Fibroblast of skin of left biceps (primary cell): Measurements from ENCODE around the gene ACP1.
A peak's percentile ranks its signal among the peaks of the same experiment; 100 is the strongest.

Source experiments
- DNase-seq, 2 experiments: peaks; one replicate each; pipeline ENCODE4 v3.0.0-alpha.2; 2013; ENCODE audit warnings: low read depth in 2 of 2

Gene ACP1

DNA sequence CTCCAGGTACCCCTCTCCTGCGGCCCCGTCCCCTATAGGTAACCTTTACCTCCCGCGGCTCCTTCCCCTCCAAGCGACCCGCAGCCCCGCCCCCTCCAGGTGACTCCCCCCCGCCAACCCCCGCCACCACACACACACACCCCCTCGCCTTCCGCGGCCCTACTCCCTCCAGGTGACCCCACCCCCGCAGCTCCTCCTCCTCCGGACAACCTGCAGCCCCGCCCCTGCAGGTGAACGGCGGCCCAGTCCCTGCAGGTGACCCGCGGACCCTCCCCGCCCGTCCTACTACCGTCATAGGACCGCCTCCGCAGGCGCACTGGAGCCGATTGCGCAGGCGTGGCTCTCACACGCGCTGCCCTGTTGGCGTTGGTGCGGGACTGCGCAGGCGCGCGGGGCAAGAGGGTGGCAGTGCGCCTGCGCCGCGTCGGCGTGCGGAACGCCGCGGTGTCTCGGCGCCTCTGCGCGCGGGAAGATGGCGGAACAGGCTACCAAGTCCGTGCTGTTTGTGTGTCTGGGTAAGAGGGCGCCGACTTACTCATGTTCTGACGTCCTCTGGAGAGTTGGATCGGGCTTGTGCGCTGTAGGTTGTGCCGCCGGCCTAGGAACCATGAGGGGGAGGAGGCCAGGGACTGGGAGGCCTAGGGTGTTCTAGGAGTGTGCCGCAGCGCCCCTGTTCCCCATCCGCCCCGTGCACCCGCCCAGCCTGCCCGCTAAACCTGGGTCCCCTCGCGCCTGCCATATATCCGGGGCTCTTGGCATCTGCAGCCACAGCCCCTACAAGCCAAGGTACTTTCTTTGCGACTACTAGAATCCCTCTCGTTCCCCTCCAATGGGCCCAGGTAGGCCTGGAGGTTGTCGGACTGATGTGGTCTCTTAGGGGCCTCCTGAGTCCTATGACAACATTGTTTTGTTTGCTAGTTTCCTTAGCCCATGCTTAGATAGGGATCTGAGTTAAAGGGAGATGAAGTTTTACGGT lies at the start of gene ACP1:
Gene ACP1, plus strand, starts transcription at position 455 of the 976 bp plus-strand sequence. Its CDS starts 18 bp downstream, at position 473.
- DNase-seq, result peak; percentile 77 to 83

DNA sequence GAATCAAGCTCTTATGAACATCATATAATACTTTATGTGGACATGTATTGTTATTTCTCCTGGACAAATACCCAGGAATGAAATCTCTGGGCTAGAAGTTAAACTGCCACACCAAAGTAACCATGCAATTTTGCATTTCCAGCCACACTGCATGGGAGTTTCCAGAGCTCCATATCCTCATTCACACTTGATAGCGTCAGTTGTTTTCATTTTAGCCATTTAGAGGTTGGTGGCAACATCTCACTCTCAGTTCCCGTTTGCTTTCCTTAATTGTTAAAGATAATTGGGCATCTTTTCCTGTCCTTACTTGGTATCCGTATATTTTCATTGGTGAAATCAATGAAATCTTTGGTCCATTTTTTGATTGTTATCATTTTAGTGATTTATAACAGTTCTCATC lies 48.7 kb upstream of the ACP1 start:
- no peak for DNase-seq

DNA sequence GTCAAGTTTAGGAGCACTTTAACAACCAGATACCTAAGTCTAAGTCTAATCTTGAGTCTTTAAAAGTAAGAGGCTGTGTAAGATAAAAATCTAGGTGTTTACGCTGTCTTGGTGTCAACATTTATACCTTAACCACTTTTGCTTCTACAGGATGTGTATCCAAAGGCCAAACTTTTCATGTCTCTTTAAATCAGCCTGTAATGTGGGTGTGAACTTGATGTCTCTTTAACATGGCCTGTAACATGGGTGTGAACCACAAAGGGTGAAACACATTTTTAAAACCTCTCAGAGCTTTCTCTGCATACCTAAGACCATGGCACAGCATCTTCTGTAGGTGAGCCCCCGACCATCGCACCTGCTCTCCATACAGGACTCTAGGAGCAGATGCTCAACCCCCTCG lies 41.3 kb upstream of the ACP1 start:
- DNase-seq, result no peak

DNA sequence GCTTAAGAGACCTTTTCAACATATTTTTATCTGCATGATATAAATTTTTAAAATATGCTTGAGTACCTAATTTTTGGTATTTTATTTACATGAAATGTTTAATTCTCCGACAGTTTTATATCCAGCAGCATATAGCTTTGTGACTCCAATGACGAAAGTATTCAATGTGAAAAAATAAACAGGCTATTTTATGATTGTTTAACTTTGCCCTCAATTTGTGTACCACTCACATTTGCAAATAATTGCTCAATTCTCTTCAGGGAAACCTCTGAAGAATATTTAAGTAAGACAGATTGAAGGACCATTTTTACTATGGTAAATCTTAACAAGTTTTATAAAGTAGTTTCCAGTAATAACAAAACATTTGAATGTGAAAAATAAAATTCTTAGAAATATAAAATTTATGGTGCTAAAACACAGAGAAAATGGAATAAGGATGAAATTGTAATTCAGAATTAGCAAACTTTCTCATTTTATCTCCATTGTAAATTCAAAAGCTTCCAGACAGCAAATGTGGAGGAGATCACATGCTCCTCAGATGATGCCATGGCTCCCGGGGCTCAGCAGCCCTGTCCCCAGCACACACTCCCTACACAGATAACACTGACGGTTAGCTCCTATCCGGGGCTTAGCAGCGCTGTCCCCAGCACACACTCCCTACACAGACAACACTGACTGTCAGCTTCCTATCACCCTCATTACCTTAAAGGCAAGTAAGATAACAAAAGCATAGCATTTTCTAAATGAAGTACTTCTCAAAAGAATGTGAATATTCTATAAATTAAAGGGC lies 40.6 kb upstream of the ACP1 start:
- no peak for DNase-seq

DNA sequence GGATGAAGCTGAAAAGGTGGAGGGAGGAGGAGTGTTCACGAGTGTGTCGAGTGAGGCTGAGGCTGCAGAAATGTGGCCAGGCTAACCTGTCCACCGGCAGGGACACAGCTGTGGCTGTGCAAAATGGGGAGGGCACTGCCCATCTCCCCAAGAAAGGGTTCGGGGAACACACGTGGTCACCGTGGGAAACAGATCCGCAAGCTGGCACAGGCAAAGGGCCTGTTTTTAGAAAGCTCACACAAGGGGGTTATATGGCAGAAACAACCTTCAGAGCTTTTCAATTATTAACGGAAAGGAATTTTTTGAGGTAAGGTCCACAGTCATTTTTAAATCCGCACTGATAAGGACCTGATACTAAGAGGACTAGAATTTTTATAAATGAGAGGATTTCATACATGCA lies 36.6 kb upstream of the ACP1 start:
- DNase-seq, result no peak

DNA sequence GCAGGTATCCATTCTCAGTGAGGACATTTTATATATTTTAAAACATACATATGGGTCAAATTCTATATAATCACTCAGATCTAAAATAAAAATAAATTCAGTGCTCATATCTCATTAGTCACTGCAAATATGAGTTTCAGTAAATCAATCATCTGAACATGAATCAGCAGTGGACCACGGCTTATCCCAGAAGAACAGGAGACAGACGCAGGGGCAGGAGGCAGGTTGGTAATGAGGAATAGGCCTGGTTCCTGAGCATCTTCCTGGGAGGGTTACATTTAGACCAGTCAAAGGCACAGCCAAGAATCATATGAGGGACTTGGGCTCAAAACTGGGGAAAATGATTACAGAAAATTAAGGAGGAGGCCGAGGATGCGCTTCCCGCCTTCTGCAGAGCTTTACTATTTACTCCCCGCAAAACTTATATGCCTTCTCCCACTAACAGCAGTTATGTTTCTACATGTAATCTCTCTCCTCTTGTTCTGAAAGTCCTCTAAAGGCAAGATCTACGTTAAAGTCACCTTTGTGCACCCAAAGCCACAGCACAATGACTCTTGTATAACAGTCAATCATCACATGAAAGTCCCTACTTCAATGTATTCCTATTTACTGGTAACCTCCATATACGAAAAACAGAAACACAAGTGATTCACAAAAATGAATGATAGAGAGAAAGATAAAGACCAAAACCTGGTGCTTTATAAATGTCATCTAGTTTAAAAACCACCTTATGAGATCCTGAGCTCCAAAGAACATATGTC lies 36.0 kb upstream of the ACP1 start:
- DNase-seq, result no peak

DNA sequence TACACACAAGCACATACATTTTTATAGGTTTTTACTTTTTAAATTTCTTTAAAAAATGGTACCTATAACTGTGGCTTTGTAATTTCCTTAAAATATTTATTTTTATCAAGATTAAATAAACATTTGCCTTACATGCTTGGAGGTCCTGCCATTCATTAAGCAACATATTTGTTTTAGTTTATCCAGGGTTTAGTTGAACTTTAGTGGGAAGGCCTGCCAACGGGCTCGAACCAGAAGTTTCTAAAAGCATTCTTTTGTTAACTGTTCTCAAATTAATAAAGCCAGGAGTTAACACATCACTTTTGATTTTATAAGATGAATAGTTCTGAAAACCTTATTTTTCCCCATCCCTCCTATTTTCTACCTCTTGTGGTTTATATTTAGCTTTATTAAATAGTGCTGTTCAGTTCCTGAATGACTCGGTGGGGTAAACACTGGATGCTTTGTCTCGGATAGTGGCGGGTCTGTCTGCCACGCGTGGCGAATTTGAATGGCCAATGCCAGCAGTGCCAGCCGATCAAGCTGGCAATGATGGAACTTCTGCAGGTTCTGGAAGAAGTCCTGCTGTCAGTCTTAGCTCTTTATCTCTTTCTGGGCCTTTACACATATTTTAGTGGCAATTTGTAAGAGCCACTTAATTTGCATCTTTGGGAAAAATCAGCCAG lies 33.1 kb upstream of the ACP1 start:
- DNase-seq, result no peak

DNA sequence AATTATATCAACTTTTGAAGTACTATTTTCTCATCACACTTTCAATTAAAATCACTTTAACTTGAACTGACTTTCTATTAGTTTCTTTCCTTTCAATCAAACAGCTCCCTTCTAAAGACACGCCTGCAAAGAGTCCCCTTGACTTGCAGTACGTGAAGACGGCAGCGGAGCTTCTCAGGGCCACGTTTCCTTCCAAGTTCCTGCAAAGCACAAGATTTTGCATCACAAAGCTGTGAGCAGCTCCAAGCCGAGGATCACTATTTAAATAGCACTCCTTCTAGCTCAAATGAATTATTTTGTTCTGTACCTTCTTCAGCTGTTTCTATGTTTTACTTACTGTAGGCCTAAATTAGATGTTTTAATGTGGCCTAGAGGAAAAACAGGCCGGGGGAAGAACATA lies 31.7 kb upstream of the ACP1 start:
- no peak for DNase-seq

DNA sequence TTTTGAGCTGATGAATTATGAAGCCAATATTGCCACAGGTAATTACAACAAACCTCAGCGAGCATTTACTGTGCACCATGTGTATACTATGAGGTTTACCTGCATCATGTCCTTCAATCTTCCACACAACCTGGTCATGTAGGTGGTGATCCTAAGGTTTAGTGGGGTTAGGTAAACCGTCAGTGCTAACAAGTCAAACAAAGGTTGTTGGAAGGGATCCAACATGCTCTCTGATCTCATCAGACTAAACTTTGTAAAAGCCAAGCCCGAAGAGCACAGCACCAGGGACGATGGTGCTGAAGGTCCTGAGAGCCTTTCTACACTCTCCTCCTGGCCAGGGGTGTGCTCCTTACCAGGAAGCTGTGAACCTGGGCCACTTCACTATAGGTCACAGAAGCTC lies 30.3 kb upstream of the ACP1 start:
- DNase-seq, result no peak

DNA sequence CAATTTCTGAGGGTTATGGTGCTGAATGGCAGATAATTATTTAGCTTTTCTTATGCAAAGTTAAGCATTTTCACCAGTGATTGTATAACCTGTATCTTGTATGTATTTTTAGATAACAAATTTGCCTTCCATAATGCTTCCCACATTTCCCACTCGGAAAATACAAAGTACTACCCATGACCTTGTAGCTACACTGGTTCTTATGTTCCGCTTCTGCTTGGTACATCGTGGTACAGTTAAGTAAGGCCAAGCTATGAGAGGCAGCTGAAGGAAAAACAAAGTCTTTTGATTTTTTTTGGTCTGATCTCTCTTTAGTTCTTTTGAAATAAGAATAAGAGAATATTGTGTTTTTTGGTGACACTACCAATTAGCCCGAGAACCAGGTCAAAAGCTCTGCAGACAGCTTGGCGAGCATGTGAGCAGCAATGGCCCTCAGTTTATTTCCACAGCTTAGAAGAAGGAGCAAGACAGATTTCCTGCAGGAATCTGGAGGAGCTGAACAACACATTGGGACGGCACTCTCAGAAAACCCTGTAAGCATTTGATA lies 27.7 kb upstream of the ACP1 start:
- DNase-seq, result no peak

DNA sequence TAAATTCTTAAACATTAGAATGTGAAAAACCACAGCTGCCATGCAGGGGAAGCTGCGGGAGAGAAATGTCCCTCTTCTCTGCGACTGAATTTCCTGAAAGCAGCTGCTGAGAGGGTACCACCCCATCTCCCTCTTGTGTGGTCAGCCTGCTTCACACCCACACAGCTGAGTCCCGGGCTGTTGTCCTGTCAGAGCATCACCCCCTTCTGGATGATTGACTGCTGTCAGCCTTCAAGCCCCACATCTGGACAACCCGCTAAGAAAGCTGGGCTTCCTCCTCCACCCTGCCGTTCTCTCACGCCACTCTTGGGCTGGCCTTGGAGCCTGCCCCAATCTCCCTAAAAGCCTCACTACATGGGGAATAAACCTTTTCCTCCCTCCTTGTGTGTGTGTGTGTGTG lies 26.9 kb upstream of the ACP1 start:
- DNase-seq, result no peak

DNA sequence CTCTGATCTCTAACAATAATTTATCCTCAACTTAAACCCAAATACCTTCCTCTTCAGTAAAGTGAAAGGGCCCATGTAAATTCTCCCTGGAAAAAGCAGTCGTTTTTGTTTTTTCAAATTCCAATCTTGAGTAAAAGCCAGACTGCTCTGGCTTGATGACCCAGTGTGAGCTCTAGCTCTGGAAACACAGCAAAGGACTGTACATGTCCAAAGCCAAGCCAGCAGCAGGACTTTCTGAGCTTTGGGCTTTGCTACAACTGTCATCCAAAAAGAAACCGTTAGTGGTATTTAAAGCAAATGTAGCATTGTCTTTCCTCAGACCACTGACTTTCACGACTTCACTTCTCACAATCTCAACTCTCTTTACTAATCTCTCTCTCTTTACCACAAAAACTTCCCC lies 26.3 kb upstream of the ACP1 start:
- no peak for DNase-seq

DNA sequence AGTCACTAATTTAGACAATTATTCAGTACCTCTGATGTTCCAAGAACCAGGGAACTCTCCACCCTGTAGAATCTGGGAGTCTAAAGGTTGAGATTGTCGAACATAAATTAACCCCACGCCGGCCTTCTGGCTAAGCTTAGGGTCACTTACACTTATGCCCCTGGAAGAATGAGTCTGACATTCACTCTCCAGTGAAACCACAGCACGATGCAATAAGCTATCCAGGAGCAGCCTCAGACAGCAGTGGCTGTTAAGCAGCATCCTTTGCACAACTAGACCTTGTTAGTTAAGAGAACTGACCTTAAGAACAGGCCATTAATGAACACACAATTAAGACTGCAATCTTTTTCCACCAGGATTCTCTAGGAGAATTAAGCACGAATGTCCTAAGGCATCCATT lies 25.9 kb upstream of the ACP1 start:
- DNase-seq, result no peak

DNA sequence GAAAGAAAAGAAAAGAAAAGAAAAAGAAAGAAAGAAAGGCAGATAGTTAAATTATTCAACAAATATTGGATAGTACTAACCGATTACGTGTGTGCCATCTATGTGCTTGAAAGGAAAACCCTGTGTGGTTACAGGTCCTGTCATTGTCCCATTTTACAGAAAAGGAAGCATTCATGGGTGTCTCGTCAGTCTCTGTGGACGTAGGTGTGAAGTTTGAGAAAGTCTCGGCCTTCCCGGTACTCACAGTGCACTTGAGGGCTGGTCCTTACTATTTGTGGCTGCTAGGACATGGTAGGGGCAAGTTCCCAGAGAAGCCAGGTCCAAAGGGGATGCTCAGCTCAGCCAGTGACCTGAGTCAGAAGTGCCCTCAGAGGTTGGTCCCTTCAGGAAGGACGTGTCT lies 20.2 kb upstream of the ACP1 start:
- no peak for DNase-seq

DNA sequence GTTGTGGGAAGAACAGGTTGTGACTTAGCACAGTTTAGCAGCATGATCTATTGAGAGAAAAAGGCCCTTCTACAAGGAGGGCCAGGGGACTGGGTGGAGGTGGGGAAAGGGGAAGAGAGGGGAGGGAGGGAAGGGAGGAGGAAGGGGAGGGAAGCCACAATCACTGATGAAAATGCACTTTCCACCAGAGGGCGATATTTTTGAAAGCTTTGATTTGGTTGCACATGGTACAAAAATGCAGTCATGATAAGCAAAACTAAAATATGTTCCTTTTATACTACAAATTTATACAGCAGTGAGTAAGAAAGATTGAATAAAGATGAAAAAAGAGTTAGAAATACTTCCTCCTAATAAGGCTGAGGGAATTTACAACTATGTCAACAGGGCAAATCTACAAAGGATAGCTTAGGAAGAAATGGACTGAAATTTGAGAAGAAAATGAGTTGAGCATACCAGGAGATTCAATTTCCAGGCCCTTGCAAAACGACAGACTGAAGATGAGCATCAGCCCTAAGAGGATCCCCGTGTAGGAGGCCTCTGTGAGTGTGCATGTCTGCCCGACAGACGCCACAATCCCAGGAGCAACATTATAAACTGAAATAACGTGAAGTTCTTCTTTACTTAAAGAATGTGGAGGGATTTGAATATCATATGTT lies 18.1 kb upstream of the ACP1 start:
- DNase-seq, result peak; percentile 25 to 38

DNA sequence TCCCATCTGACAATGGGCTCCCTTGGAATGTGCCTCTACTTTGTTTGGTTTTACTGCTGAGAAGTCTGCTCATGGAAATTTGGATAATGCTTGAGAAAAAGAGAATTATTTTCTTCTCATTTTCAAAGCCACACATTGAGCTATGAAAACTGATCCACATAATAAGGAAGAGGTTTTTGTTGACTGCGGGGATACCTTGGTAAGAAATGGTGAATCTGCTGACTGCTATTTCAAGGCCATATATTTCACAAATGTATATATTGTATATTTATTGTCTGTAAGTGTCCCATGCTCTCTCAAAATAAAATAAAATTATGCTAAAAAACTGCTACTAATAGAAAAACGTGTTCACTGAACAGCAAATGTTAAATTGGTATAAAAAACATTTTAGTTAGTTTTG lies 16.0 kb upstream of the ACP1 start:
- no peak for DNase-seq

DNA sequence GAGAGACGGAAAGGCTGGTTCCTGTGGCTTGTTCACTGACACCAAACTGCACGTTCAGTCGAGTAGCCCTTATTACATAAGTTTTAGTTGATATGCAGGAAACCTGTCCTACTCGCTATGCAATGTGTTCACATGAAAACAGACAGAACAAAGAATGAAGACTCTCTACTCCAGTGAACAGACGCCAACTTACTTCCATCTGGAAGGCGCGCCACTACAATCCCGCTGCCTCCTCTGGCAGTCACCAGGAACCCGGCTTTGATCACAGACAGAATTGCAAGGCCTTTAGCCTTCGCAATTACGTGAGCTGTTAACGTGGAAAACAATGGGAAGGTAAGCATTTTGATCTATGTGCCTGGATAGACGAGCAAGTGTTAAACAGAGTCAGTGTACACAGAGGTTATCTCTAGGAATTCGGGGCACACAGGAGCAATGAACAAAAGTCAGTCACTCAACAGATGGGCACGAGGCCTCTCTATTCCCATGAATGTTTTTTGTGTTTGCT lies 15.2 kb upstream of the ACP1 start:
- no peak for DNase-seq

DNA sequence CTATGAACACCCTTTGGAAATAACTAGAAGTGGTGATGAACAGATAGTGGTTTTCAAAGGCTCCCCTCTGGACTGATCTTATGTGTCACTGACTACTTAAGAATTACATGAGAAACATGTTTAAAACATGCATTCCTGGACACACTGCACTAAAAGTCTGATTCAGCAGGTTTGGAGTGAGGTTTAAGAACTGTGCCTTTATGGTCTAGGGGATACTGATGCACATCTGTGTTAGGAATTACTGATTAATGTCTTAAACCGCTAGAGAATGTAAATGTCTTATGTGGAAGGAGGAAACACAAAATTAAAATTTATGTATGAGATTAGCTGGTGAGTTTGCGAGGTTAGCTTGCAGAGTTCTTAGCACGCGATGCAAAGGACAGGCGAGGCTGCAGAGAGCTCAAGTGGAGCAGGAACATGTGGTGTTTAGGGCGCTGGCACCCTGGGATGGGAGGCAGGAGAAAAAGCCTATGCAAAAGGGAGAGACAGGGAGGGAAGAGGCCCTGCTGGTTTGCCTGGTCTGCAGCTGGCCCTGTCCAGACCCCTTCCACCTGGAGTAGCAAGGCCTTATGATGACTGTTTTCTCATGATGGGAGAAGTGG lies 12.6 kb upstream of the ACP1 start:
- DNase-seq, result no peak

DNA sequence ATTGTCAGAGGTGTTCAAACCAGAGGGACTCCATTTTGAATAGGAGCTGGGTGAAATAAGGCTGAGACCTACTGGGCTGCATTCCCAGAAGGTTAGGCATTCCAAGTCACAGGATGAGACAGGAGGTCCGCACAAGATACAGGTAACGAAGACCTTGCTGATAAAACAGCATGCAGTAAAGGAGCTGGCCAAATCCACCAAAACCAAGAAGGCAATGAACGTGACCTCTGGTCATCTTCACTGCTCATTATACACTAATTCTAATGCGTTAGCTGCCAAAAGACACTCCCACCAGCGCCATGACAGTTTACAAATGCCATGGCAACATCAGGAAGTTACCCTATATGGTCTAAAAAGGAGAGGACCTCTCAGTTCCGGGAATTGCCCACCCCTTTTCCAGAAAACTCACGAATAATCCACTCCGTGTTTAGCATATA lies 11.5 kb upstream of the ACP1 start:
- no peak for DNase-seq

DNA sequence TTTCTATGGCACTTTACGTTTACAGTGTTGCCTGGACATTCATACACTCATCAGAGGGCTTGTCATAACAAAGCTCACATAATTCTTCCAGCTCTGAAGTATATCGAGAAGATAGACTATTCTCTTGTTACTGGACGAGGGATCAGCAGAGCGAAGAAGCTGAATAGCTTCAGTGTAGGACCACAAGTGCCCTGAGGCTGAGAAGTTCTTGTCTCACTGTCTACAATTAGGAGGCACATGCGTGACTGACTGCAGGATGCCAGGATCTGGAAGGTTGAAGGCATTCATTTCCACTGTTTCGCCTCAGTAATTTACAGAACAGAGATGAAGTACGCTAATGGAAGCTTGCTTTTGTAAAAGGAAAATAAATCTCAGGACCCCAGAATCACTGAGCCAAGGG lies 10.5 kb upstream of the ACP1 start:
- DNase-seq, result no peak
